ENCODE results near the gene DDX41.

DDX41 gene

DNA sequence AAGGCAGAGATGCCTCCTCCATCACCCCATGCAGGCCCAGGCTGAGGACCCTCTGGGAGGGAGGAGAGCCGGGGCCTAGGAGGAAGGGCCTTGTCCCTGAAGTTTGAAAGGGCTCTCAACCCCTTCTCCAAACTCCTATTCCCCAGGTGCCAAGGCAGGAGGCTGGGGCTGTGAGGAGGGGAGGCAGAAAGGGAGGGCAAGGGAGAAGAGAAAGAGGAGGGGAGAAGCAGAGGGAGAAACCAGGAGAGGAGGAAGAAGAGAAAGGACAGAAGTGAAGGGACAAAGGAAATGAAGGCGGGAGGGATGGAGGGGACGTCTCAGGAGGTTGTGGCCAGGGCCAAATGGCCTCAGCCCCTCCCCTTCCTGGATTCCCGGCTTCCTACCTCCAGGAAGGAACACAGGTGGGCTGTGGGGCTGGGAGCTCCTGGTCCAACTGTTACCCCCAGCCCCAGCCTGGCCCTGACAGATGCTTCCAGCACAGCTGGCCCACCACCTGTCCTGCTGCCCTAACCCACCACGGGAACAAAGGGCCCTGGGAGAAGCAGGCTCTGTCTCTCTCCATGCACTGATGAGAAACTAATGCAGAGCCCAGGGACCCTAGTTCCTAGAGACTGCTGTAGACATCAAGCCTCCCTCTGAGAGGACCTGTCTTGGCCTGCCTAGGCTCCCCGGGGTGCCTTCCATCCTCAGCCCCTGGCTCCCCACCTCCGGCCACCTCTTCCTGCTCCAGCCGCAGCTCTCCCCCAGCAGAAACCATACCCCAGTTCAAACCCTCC is 46.8 kb downstream of the DDX41 start:
- no peak for DNase-seq (ENCODE audit: low read depth in 3 of 3)

DNA sequence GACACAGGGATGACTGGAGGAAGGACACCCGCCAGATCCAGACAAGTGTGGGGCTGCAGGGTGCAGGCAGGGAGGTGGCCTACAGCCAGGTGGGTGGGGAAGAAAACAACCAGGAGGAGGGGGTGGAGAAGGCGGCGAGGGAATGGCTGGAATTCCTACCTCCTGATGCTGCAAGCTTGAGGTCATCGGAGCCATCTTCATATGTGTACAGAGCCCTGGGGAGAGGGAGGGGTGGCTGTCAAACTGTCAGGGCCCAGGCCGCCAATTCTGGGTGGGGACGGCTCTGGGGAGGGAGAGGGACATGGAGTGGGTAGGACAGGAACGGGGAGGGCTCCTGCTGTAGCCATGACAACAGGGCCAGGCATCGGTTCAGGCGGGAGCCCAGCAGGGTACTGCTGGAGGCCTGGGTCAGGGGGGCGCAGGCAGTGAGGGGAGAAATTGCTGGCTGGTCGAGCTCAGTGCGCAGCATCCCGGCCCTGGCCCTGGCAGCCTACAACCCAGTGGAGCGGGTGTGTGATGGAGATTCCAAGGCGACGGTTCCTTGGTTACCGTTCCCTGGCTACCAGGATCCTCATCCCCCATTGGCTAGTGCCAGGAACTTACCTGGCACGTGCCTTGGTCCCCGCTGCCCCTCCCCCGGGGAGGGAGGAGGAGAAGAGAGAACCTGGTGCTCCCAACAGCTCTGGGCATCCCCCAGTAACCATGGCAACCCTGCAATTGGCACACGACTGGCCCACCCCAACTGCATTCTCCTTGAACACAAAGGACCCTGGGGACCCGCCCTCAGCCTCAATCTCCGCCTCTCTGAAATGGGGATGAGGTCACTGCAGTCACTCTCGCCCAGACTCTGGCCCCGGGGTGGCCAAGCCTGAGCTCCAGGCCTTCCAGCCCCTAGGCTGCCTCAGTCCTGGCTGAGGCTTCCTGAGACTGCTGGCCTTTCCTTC is 47.8 kb downstream of the DDX41 start:
- no peak for DNase-seq (ENCODE audit: low read depth in 3 of 3)

DNA sequence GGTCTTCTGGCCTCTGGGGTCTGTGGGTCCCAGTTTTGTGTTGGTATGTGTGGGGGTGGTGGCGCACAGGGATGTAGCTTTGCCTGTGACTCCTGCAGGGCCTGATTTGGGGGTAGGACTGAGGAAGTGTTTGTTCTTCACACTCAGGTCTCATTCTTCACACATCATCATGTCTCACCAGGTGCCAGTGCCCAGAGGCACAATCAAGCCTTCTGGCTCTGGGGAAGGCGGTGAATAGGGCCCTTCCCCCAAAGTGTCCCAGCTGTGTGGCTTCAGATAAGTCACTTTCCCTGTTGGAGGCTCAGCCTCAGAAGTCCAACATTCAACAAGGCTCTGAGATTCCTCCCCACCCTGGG is 48.5 kb downstream of the DDX41 start:
- DNase-seq (ENCODE audit: low read depth in 3 of 3), result no peak

DNA sequence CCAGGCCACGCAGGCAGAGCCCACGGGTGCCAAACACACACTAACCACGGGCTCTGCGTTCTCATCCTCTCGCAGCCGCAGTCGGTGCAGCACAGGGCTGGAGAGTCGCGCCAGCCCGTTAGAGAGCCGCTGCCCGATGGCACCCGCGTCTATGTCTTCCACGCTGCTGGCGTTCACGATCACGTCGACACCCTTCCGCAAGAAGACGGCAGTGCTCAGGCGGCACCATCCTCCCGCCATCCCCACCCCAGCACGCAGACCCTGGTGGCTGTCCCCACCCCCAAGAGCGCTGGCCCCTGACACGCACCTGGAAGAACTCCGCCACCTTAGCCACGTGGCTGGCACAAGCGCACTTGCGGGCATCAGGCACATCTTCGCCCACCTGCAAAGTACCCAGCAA is 49.3 kb downstream of the DDX41 start:
- no peak for DNase-seq (ENCODE audit: low read depth in 3 of 3)

- no peak for DNase-seq (ENCODE audit: low read depth in 3 of 3)
These were observed 49.9 kb downstream of the DDX41 start for GRCh38 chr5:177466861-177467260.

DNA sequence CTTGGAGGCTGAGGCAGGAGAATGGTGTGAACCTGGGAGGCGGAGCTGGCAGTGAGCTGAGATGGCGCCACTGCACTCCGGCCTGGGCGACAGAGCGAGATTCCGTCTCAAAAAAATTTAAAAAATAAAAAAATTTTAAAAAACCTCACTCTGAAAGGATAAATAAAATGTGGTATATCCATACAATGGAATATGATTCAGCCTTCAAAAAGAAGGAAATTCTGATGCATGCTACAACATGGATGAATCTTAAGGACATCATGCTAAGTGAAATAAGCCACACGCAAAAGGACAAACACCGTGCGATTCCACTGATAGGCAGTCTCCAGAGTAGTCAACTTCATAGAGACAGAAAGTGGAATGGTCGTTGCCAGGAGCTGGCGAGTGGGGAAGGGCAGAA is 51.7 kb downstream of the DDX41 start:
- DNase-seq (ENCODE audit: low read depth in 3 of 3), result no peak

DNA sequence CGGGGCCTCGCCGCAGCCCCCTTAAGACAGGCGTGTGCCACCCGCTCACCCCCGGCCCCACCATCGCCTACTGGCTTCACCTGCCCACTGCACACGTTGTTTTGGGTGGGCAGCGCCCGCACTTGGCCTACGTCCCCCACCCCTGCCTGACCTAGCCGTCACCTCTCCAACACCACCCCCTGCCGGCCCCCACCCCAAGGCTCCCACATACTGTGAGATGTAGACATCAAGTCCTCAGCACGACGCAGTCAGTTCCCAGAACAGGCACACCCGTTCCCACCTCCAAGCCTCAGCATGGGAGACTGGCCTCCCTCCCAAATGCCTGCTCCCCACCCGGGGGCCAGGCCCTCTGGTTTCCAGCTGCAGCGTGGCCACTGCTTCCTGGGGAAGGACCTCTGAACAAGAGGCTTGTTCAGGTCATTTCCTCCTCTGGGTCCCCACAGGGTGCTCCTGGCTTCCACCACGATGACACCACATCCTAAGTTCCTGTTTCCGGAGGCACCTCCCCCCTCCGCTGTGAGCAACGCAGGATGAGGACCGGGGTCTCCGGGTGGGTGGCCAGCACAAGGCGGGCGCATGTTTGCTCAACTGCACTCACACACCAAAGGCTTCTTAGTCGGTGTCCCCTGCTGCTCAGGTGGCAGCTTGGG is 54.6 kb downstream of the DDX41 start:
- no peak for DNase-seq (ENCODE audit: low read depth in 3 of 3)

Measured in stimulated activated CD4-positive, alpha-beta T cell treated with anti-CD3 and anti-CD28 coated beads, TNF-alpha, amount 100 ng/mL, for 48 hours (primary cell).